GM21737 (cell line): ENCODE data around the gene DENND4C.
"Not testable (repeated sequence)": the region's sequence is repeated elsewhere in the genome, so short reads cannot be mapped to it uniquely, and the experiment has no call there.

ENCODE experiments used
- ATAC-seq: cut with Tn5 transposase; IDR thresholded peaks from one replicate; pipeline ENCODE4 v1.9.1; 2021; ENCODE audit warnings: mild to moderate bottlenecking, moderate library complexity; ENCODE audit not compliant: unreplicated experiment

Gene DENND4C

DNA sequence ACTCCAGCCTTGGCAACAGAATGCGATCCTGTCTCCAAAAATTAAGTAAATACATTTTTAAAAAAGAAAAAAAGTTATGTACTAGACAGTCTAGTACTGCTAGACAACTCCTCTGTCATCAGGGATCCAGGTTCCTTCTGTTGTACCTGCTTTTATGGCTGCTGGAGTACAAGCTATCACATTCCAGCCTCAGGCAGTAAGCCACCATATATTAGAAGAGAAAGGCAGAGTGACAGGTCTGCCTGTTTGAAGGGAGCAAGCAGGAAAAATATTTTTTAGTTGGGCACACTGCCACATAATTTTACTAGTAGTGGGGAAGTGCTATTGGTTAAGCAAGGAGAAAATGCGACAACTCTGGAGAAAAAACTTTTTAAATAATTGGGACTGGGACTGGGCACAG, 138.6 kb downstream of the DENND4C start:
- no peak for ATAC-seq

DNA sequence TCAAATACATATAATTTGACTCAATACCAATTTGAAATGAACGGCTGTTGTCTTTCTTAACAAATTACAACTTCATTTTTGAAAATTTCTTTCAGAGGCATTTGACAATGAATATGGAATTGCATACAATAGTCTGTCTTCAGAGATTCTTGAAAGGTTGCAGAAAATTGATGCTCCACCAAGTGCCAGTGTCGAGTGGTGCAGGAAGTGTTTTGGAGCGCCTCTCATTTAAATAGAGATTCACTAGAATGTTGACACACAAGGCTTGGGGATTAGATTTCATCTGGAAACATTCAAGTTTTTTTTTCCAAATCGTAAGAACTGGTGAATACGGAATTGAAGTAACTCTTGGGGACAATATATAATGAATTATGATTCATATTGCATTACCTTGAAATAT, 141.4 kb downstream of the DENND4C start:
- ATAC-seq, result no peak

DNA sequence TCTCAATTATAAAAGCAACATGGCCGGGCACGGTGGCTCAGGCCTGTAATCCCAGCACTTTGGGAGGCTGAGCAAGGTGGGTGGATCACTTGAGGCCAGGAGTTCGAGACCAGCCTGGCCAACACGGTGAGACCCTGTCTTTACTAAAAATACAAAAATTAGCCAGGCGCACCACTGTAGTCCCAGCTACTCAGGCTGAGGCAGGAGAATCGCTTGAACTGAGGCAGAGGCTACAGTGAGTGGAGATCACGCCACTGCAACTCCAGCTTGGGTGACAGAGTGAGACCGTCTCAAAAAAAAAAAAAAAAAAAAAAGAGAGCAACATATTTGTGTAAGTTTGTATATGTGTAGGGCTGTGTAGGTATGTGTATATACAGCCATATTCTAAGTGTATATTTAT, 142.1 kb downstream of the DENND4C start:
- no peak for ATAC-seq

DNA sequence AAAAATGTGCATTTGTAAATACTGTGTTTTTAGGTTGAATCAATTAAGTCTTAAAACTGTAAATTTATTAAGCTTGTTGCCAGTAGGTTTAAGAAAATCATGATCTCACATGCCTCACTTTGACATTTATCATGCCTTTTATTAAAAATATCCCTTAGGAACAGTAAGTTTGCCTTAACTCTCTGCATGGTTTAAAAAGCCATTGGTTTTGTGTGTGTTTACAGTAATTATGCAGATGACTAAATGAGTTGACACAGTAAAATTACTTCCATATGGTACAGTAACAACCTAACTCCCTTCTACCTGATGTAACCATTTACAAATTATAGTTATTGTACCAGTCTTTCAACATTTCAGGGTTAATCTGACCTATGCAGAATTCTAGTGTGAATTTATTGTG, 143.0 kb downstream of the DENND4C start:
- no peak for ATAC-seq

DNA sequence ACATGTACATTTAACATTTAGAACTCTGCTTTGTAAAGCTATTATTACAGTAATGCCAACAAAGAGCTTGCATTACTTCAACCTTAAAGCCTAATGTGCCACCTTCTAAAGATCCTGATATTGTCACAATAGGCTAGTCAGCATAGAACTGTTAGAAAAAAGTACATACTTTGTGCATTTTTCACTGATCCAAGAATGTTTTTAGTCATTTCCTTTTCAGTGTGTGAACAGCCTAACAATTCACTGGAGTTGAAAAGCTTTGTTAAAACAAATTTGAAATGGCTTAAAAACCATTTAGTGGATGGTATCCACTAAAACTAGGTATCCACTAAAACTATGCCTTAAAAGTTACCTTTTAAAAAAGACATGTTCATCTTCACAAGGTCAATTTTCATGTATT, 145.0 kb downstream of the DENND4C start:
- no peak for ATAC-seq

DNA sequence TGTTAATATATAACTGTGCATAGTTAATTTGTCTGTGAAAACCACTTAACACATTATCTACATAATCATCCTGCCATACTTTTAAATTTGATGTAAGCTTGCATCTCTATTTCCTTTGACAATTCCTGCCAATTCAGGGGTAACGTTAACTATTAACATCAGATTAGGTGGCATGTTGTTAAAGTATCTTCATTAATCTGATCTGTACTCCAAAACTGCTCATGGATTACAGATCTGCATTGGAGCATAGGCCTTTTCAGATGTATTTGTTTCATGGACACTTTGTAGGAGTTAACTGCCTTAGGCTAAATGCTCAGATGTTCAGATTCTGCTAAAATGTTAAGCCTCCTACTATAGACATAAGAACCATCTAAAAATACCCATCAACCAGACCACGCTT, 146.4 kb downstream of the DENND4C start:
- no peak for ATAC-seq

DNA sequence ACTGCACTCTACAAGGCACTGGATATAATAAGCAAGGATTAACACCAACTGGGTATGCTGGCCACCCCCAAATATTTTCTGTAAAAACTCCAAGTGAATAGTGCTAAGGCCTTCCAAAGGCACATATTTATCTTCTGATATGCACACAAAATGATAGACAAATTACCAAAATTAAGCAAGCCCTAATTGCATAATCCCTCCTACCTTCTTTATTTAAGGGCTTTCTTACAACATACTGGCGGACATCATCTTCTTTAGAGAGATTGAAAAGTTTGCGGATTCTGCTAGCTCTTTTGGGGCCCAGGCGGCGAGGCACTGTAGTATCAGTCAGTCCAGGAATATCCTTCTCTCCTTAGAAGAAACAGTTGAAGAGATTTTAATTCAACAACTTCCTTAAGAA, 147.7 kb downstream of the DENND4C start:
- ATAC-seq, result no peak

DNA sequence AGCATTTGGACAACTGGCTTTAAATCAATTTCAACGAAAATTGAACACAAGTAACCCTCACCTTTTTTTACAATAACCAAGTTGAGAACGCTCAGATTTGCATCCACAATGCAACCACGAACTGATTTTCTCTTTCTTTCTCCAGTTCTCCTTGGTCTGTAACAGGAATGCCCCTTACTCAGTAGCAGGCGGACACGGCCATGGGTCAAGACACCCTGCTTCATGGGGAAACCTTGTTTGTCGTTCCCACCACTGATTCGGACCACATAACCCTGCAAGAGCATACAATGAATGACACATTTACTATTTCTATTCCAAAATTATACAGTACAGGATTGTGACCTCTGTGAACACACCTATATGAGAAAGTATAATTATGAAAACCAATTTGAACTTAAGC, 148.2 kb downstream of the DENND4C start:
- ATAC-seq, result no peak

DNA sequence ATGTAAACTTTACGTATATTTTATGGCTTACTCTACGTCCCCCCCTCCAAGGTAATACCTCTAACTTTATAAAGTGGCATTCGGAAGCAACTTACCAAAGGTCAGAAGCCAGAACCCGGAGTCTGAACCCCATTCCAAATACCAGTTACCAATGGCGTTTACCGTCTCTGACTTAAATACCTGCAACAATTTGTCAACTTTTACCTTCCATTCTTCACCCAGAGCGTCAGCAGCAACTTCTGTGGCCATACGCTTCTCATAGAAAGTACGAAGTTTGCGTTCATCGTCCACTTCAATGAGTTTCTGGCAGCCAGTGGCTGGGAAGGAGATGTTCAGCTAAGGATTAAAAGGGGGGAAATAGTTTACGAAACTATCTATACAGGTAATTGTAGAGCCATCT, 148.8 kb downstream of the DENND4C start:
- no peak for ATAC-seq

DNA sequence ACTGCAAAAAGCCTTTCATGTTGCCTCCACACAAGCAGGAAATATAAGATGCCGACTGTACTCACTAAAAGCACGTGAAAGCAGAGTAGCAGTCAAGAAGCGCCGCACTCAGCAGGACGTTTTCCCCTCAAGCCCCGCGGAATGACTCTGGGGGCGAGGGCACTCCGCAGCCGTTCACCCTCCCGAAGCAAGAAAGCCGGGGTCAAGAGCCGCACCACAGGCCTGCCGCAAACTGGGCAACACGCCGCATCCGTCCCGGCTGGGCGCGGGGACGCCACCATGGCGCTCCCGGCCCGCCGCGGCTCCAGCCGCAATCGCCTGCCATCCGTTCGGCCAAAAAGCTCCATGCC, 149.2 kb downstream of the DENND4C start:
- ATAC-seq, result peak; percentile 26

DNA sequence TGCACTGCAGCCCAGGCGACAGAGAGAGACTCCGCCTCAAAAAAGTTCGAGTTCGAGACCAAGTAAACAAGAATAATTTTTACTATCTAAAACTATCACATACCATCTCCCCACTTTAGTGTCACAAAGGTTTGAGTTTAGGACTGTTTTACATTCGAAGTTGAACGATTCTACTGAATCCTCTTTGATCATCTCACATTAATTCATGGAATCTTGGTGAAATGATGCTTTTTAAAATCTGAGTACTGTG, 150.3 kb downstream of the DENND4C start:
- ATAC-seq, result no peak

DNA sequence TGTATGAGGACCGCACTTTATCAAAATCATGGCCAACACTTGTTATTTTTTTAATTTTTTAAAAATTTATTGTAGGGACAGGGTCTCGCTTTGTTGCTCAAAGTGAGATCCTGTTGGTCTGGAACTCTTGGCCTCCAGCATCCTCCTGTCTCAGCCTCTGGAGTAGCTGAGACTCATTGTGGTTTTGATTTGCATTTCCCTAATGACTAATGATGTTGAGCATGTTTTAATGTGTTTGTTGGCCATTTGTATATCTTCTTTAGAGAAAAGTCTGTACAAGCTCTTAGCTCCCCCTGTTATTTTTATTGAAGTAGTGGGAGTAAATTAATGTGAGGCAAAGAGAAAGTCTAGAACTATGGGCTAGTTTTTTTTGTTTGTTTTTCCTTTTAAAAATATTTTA, 151.2 kb downstream of the DENND4C start:
- ATAC-seq, result no peak

DNA sequence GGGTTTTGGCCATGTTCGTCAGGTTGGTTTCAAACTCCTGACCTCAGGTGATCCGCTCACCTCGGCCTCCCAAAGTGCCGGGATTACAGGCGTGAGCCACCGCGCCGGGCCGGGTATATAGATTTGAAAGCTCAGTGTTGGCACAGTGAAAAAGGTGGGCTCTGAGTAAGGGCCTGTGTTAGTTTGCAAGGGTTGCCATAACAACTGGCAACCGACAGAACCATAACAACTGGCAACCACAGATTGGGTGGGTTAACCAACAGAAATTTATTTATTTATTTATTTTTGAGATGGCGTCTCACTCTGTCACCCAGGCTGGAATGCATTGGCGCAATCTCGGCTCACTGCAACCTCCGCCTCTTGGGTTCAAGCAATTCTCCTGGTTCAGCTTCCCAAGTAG, 154.7 kb downstream of the DENND4C start:
- not testable (repeated sequence) for ATAC-seq

DNA sequence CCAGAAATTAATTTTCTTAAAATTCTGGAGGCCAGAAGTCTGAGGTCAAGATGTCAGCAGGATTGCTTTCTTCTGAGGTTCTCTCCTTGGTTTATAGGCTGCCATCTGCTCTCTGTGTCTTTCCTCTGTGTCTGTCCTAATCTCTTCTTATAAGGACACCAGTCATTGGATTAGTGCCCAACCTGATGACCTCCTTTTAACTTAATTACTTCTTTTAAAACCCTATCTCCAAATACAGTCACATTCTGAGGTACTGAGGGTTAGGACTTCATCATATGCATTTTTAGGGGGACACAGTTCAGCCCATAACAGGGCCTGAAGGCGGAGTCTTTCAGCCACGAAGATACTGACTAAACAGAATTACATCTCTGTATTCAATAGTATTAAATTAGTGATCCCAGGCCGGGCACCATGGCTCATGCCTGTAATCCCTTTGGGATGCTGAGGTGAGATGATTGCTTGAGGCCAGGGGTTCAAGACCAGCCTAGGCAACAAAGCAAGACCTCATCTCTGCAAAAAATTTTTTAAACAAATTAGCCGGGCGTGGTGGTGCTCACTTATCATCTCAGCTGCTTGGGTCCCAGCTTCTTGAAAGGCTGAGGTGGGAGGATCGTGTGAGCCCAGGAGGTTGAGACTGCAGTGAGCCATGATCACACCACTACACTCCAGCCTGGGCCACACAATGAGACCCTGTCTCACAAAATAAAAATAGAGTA, 155.5 kb downstream of the DENND4C start:
- ATAC-seq, result no peak

DNA sequence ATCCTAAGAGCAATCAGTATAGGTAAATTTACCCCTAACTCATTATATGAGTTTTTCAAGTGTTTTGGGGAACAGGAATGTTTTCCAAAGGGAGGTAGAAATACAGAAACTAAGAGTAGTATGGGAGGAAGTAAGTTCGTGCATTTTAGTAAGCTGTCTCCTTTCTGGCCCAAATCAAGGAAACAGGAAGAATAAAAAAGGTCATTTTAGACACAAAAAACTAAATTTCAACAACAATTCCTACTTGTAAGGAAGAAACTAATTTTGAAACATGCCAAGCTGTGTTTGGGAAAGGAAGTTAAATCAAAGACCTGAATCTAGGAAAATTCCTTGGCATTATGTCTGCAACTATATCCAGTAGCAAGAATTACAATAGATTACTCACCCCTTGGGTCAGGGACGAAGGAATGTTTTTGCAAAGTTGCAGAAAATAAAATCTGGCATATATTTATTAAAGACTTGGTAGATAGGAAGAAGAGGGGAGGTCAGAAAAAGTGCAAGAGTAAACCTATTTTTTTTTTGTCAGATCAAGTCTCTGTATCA, 156.1 kb downstream of the DENND4C start:
- no peak for ATAC-seq

DNA sequence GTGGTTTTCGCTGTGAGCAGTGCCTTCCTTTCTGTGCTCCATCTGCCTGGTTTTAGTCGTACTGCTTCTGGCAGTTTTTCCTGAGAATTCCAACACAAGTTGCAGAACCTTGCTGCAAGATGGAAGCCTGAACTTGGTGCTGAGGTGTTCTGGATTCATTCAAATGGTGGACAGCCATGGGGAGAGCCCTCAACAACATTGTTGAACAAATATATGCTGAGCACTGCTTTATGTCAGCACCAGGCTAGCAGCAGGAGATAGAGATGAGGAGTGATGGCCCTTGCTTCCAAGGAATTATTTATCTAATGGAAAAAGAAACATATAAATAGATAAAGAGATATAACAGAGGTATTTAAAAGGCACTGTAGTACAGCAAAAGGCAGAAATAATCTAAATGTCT, 156.8 kb downstream of the DENND4C start:
- ATAC-seq, result no peak

DNA sequence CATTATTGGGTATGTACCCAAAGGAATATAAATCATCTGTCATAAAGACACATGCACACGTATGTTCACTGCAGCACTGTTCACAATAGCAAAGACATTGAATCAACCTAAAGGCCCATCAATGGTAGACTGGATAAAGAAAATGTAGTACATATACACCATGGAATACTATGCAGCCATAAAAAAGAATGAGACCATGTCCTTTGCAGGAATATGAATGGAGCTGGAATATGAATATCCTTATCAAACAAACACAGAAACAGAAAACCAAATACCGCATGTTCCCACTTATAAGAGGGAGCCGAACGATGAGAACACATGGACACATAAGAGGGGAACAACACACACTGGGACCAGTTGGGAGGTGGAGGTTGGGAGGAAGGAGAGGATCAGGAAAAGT, 159.0 kb downstream of the DENND4C start:
- not testable (repeated sequence) for ATAC-seq

DNA sequence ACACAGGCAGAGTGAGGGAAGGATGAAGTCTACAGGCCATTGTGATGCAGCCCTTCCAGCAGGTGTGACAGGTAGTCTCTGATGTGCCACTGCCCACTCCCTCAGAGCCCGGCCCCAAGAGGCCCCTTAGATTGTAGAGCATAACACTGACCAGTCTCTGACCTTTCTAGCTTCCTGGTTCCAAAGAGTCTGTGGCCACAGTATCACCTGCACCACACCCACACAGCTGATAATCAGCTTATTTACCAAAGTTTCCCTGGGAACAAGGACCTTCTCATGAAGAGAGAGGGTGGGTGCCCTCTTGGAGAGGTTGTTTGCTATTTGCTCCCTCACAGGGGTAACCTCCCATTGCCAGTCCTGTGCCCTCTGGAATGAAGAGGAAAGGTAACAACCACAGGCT, 167.4 kb downstream of the DENND4C start:
- no peak for ATAC-seq

DNA sequence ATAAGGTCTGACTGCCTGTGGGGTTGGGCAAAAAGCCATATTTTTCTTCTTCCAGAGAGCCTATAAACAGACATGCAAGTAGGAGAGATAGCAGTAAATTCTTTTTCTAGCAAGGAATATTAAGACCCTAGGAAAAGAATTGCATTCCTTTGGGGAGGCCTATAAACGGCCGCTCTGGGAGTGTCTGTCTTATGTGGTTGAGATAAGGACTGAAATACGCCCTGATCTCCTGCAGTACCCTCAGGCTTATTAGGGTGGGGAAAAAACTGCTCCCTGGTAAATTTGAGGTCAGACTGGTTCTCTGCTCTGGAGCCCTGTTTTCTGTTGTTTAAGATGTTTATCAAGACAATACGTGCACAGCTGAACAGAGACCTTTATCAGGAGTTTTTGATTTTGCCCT, 172.7 kb downstream of the DENND4C start:
- ATAC-seq, result not testable (repeated sequence)

DNA sequence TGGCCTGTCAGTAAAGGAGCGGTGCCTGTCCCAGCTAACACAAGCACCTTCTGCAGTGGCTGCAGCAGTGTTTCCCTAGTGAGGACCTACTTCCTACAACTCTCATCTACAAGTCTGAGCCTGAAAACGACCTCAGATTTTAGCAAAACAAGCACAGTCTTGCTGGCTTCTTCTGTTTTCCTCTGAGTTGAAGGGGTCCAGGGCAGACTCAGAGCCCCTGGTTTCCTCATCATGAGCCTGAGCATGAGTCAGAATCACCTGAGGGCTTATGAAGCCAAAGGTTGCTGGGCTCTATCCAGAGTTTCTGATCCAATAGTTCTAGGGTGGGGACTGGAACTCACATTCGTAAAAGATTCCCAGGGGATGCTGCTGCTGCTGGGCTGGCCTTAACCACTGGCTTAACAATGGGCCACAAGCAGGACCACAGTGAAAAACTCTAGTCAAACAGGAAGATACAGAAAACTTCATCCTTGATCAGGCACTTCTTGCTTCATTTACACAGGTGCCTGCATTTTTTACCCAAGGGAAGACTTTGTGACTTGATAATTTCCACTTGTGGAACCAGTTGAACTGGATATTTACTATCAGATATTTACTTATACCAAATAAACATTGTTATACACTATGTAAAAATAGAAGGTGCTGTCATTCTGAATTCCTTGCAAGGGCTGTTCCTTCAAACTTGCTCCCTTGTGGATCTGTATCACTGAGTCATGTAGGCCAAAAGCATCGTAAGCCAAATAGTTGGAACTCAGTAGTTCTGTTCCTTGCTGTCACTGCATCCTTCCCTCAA, 174.0 kb downstream of the DENND4C start:
- no peak for ATAC-seq

DNA sequence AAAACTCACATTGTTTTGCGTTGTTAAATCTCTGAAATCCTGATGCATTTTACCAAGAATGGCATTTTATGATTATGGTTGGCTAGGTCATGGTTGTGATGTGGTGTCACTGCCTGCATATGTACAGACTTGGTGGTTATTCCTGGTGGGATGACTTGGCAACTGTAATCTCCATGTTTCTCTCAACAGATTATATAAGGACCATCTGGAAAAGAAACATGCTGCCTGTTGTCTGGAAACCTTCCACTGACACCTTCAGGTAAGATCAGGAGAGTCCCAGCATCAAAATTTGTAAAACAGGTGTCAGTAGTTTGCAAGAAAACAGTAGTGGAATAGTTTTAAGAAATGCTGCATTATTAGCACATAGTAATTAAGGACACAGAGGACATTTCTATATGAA, 175.3 kb downstream of the DENND4C start:
- ATAC-seq, result no peak

DNA sequence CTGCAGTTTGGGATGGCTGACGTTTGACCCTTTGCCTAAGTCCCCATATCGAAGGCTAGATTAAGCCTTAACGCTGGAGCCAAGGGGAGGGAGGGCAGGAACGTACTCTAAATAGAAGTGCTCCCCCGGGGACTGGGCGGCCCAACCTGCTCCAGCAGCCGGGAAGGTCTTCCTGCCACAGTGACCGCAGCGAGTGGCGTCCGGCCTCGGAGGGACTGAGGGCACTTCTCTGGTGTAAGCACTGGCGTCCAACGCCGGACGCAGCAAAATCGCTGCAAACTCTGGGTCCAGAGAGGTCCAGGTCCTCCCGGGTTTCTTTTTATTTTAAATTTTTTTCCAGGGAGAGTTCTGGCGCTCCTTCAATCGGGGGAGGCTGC, 177.8 kb downstream of the DENND4C start:
- peak; percentile 20 for ATAC-seq
